ENCODE measurements around the gene CHCHD4. TPM values are rescaled to one million over a fixed set of nuclear protein-coding genes. Genes with fewer than 3 reads are reported as not detected.

Gene CHCHD4
- total RNA-seq, 1 experiment from 2014 or later: 33.5 TPM

GRCh38 chr3:14169871-14170270 lies 45.2 kb upstream of the CHCHD4 start:
- Histone ChIP-seq H3K9me3 (ENCODE audit: low read depth, low read length, poor library complexity, severe bottlenecking) (no peaks in the 10 kb centered on the region), H3K27me3 (replicated peaks; ENCODE audit: insufficient read depth, low read depth, low read length, poor library complexity) (no peaks in the 10 kb centered on the region), H3K27ac (ENCODE audit: low read depth, low read length, poor library complexity, severe bottlenecking) (peak overlapping the region; percentile 84), H3K36me3 (ENCODE audit: insufficient read depth, low read length, poor library complexity, severe bottlenecking) (peaks cover 68% of the 10 kb centered on the region), H3K4me3 (ENCODE audit: low read depth, low read length, poor library complexity, severe bottlenecking) (no peak overlapping the region), H3K4me1 (ENCODE audit: insufficient read depth, low read length, poor library complexity, severe bottlenecking) (peaks cover 24% of the 10 kb centered on the region)
- DNase-seq (ENCODE audit: low spot score): no peak
- intact Hi-C loops (cut with micrococcal nuclease; ENCODE audit: unreplicated experiment): loop anchor here (10.0 kb wide), 1 partner anchor 775 kb away; the partner anchor contains the start of gene NR2C2
- CTCF ChIA-PET: no interaction called here
- TF ChIP-seq EZH2 (IDR thresholded peaks at IDR 0.05; ENCODE audit: borderline replicate concordance, low read depth, low read length, poor library complexity, severe bottlenecking) (no peak), CTCF (conservative IDR thresholded peaks at IDR 0.05; ENCODE audit: low read depth, low read length) (no peak)
- POLR2A ChIA-PET (ENCODE audit: low non-redundant PET): interaction anchor here (0.6 kb wide), 1 partner anchor 59 kb away, joined by 3 read pairs; no protein-coding TSS in a partner anchor
- BruUV-seq (replicated peaks): TSS peak; percentile 62

GRCh38 chr3:14169435-14169834 lies 44.8 kb upstream of the CHCHD4 start:
- ChIA-PET POLR2A (ENCODE audit: low non-redundant PET) (no interaction called here), CTCF (no interaction called here)
- intact Hi-C loops (cut with micrococcal nuclease; ENCODE audit: unreplicated experiment): no loop called here
- DNase-seq (ENCODE audit: low spot score): no peak
- Histone ChIP-seq H3K36me3 (ENCODE audit: insufficient read depth, low read length, poor library complexity, severe bottlenecking) (peaks cover 72% of the 10 kb centered on the region), H3K27me3 (replicated peaks; ENCODE audit: insufficient read depth, low read depth, low read length, poor library complexity) (no peaks in the 10 kb centered on the region), H3K4me3 (ENCODE audit: low read depth, low read length, poor library complexity, severe bottlenecking) (no peak overlapping the region), H3K9me3 (ENCODE audit: low read depth, low read length, poor library complexity, severe bottlenecking) (no peaks in the 10 kb centered on the region), H3K27ac (ENCODE audit: low read depth, low read length, poor library complexity, severe bottlenecking) (peak overlapping the region; percentile 84), H3K4me1 (ENCODE audit: insufficient read depth, low read length, poor library complexity, severe bottlenecking) (peaks cover 24% of the 10 kb centered on the region)
- TF ChIP-seq CTCF (conservative IDR thresholded peaks at IDR 0.05; ENCODE audit: low read depth, low read length): no peak
- TF ChIP-seq EZH2 (IDR thresholded peaks at IDR 0.05; ENCODE audit: borderline replicate concordance, low read depth, low read length, poor library complexity, severe bottlenecking): no peak
- BruUV-seq (replicated peaks): no TSS peak

GRCh38 chr3:14166877-14167603 lies 42.4 kb upstream of the CHCHD4 start:
- Histone ChIP-seq H3K27me3 (replicated peaks; ENCODE audit: insufficient read depth, low read depth, low read length, poor library complexity) (no peaks in the 10 kb centered on the region), H3K27ac (ENCODE audit: low read depth, low read length, poor library complexity, severe bottlenecking) (no peak overlapping the region), H3K4me1 (ENCODE audit: insufficient read depth, low read length, poor library complexity, severe bottlenecking) (peaks cover 21% of the 10 kb centered on the region), H3K4me3 (ENCODE audit: low read depth, low read length, poor library complexity, severe bottlenecking) (no peak overlapping the region), H3K36me3 (ENCODE audit: insufficient read depth, low read length, poor library complexity, severe bottlenecking) (peaks cover 86% of the 10 kb centered on the region), H3K9me3 (ENCODE audit: low read depth, low read length, poor library complexity, severe bottlenecking) (no peaks in the 10 kb centered on the region)
- CTCF ChIA-PET: no interaction called here
- no peak for DNase-seq (ENCODE audit: low spot score)
- TF ChIP-seq EZH2 (IDR thresholded peaks at IDR 0.05; ENCODE audit: borderline replicate concordance, low read depth, low read length, poor library complexity, severe bottlenecking): no peak
- no peak for TF ChIP-seq CTCF (conservative IDR thresholded peaks at IDR 0.05; ENCODE audit: low read depth, low read length)
- POLR2A ChIA-PET (ENCODE audit: low non-redundant PET): no interaction called here
- no TSS peak for BruUV-seq (replicated peaks)
- intact Hi-C loops (cut with micrococcal nuclease; ENCODE audit: unreplicated experiment): no loop called here
